ENCODE results near the gene FBXO38.
"Not testable (repeated sequence)": the region's sequence is repeated elsewhere in the genome, so short reads cannot be mapped to it uniquely, and the experiment has no call there.

Gene FBXO38

GRCh38 chr5:148428848-148429247 lies 45.1 kb downstream of the FBXO38 start:
- DNase-seq = no peak

GRCh38 chr5:148433826-148434225 lies 50.1 kb downstream of the FBXO38 start:
- no peak for DNase-seq

GRCh38 chr5:148436029-148436428 lies 52.3 kb downstream of the FBXO38 start:
- DNase-seq = no peak

GRCh38 chr5:148437249-148437648 lies 53.5 kb downstream of the FBXO38 start:
- DNase-seq = no peak

- no peak for DNase-seq
These were observed 55.2 kb downstream of the FBXO38 start for GRCh38 chr5:148438933-148439332.

- no peak for DNase-seq
These were observed 59.5 kb downstream of the FBXO38 start for GRCh38 chr5:148443241-148443640.

- DNase-seq = peak; percentile 27
These were observed 60.2 kb downstream of the FBXO38 start for GRCh38 chr5:148443998-148444397.

- DNase-seq = no peak
These were observed 61.8 kb downstream of the FBXO38 start for GRCh38 chr5:148445578-148445977.

- DNase-seq = no peak
These were observed 62.9 kb downstream of the FBXO38 start for GRCh38 chr5:148446611-148447010.

- no peak for DNase-seq
These were observed 68.9 kb downstream of the FBXO38 start for GRCh38 chr5:148452499-148453193.

GRCh38 chr5:148454576-148454975 lies 70.8 kb downstream of the FBXO38 start:
- DNase-seq = no peak

- no peak for DNase-seq
These were observed 71.4 kb downstream of the FBXO38 start for GRCh38 chr5:148455185-148455584.

- no peak for DNase-seq
These were observed 73.4 kb downstream of the FBXO38 start for GRCh38 chr5:148457183-148457620.

GRCh38 chr5:148458036-148458888 lies 74.5 kb downstream of the FBXO38 start:
- no peak for DNase-seq

GRCh38 chr5:148459669-148460068 lies 75.9 kb downstream of the FBXO38 start:
- no peak for DNase-seq

- DNase-seq = no peak
These were observed 81.8 kb downstream of the FBXO38 start for GRCh38 chr5:148465381-148466235.

- no peak for DNase-seq
These were observed 82.5 kb downstream of the FBXO38 start for GRCh38 chr5:148466236-148466580.

GRCh38 chr5:148467958-148468357 lies 84.2 kb downstream of the FBXO38 start:
- DNase-seq = no peak

GRCh38 chr5:148468746-148469145 lies 85.0 kb downstream of the FBXO38 start:
- not testable (repeated sequence) for DNase-seq

- no peak for DNase-seq
These were observed 85.8 kb downstream of the FBXO38 start for GRCh38 chr5:148469501-148469935.

GRCh38 chr5:148471379-148471778 lies 87.6 kb downstream of the FBXO38 start:
- no peak for DNase-seq

GRCh38 chr5:148474025-148474511 lies 90.3 kb downstream of the FBXO38 start:
- no peak for DNase-seq

GRCh38 chr5:148476302-148476701 lies 92.5 kb downstream of the FBXO38 start:
- DNase-seq = no peak
